Neuronal stem cell (in vitro differentiated cells): ENCODE data around the gene STK10.

ENCODE experiments used
- DNase-seq: peaks from one replicate; pipeline ENCODE4 v3.0.0-alpha.2; 2013; ENCODE audit warnings: low spot score
- H2AFZ ChIP-seq: one replicate; pipeline ENCODE4 v1.6.1; 2013; ENCODE audit warnings: mild to moderate bottlenecking, low read length, inconsistent platforms
- H2AK5ac ChIP-seq: 2 replicates; pipeline ENCODE4 v1.6.1; 2013; ENCODE audit warnings: low read depth, mild to moderate bottlenecking, inconsistent platforms, low read length, moderate library complexity, mixed read lengths
- H2BK120ac ChIP-seq: 2 replicates; pipeline ENCODE4 v1.6.1; 2013; ENCODE audit warnings: low read depth, mild to moderate bottlenecking, inconsistent platforms, low read length, moderate library complexity, mixed read lengths
- H2BK12ac ChIP-seq: one replicate; pipeline ENCODE4 v1.6.1; 2013; ENCODE audit warnings: low read length, inconsistent platforms
- H2BK15ac ChIP-seq: 2 replicates; pipeline ENCODE4 v1.6.1; 2013; ENCODE audit warnings: mild to moderate bottlenecking, low read length, inconsistent platforms, mixed read lengths
- H2BK5ac ChIP-seq: one replicate; pipeline ENCODE4 v1.6.1; 2013; ENCODE audit warnings: inconsistent platforms, mild to moderate bottlenecking, low read length, moderate library complexity
- H3K14ac ChIP-seq: one replicate; pipeline ENCODE4 v1.6.1; 2013; ENCODE audit warnings: low read length, inconsistent platforms
- H3K18ac ChIP-seq: 2 replicates; pipeline ENCODE4 v1.6.1; 2013; ENCODE audit warnings: low read length, inconsistent platforms
- H3K23ac ChIP-seq: 2 replicates; pipeline ENCODE4 v1.6.1; 2013; ENCODE audit warnings: low read depth, mild to moderate bottlenecking, mixed read lengths, low read length, inconsistent platforms; ENCODE audit not compliant: poor library complexity
- H3K27ac ChIP-seq: replicated peaks from 3 replicates; pipeline ENCODE4 v1.5.1; 2013; ENCODE audit warnings: low read length, inconsistent platforms
- H3K27me3 ChIP-seq, 3 experiments: 2 replicates each; pipeline ENCODE4 v1.6.1; 2013; ENCODE audit warnings: low read length in 3 of 3, mild to moderate bottlenecking in 2 of 3, inconsistent platforms in 1 of 3, low read depth in 1 of 3, mixed read lengths in 1 of 3, moderate library complexity in 1 of 3; ENCODE audit not compliant: control insufficient read depth in 3 of 3, insufficient read depth in 3 of 3
- H3K36me3 ChIP-seq, 2 donors: replicated peaks in 1 of 2; 2 replicates each; pipeline ENCODE4 v1.6.1; 2013; ENCODE audit warnings: low read length in 2 of 2; ENCODE audit not compliant: control insufficient read depth in 2 of 2, insufficient read depth in 2 of 2
- H3K4ac ChIP-seq: 2 replicates; pipeline ENCODE4 v1.6.1; 2013; ENCODE audit warnings: inconsistent platforms, mild to moderate bottlenecking, low read length, moderate library complexity
- H3K4me1 ChIP-seq, 2 donors: 1 replicate in 1 of 2; 2 replicates in 1 of 2; pipeline ENCODE4 v1.6.1; 2013; ENCODE audit warnings: low read length in 2 of 2, low read depth in 1 of 2; ENCODE audit not compliant: control insufficient read depth in 2 of 2, insufficient read depth in 1 of 2
- H3K4me2 ChIP-seq: one replicate; pipeline ENCODE4 v1.6.1; 2013; ENCODE audit warnings: mild to moderate bottlenecking, low read length, inconsistent platforms; ENCODE audit not compliant: insufficient read depth, poor library complexity, severe bottlenecking
- H3K4me3 ChIP-seq, 2 donors: 2 replicates each; pipeline ENCODE4 v1.5.1; 2013; ENCODE audit warnings: low read length in 2 of 2, mild to moderate bottlenecking in 2 of 2, inconsistent platforms in 1 of 2, moderate library complexity in 1 of 2
- H3K79me1 ChIP-seq: one replicate; pipeline ENCODE4 v1.6.1; 2013; ENCODE audit warnings: low read depth, mild to moderate bottlenecking, inconsistent platforms, low read length, moderate library complexity
- H3K9ac ChIP-seq: one replicate; pipeline ENCODE4 v1.6.1; 2013; ENCODE audit warnings: mild to moderate bottlenecking, low read depth, low read length, inconsistent platforms; ENCODE audit not compliant: poor library complexity
- H3K9me3 ChIP-seq, 2 donors: replicated peaks in 1 of 2; 2 replicates each; pipeline versions ENCODE3 to v1.6.1; 2013; ENCODE audit warnings: low read length in 2 of 2, mild to moderate bottlenecking in 2 of 2, inconsistent platforms in 1 of 2, low read depth in 1 of 2, mixed read lengths in 1 of 2, moderate library complexity in 1 of 2; ENCODE audit not compliant: control insufficient read depth in 2 of 2, insufficient read depth in 1 of 2
- H4K8ac ChIP-seq: one replicate; pipeline ENCODE4 v1.6.1; 2013; ENCODE audit warnings: low read depth, mild to moderate bottlenecking, inconsistent platforms, low read length, moderate library complexity
- H4K91ac ChIP-seq: one replicate; pipeline ENCODE4 v1.6.1; 2013; ENCODE audit warnings: low read length, low read depth, mild to moderate bottlenecking, inconsistent platforms; ENCODE audit not compliant: poor library complexity
- WGBS, 2 donors: extraction: QIAGEN DNeasy Blood & Tissue Kit; methylation state at CpG; one replicate each; pipeline ENCODE4 v1.1.7; 2013; ENCODE audit warnings: missing lambda C conversion rate in 2 of 2, mixed read lengths in 1 of 2; ENCODE audit not compliant: insufficient read length in 2 of 2, insufficient replicate concordance in 1 of 2; ENCODE audit errors: extremely low coverage in 2 of 2; 5-methylcytosine and 5-hydroxymethylcytosine counted together

Gene STK10

GRCh38 chr5:172058088-172058487, 129.9 kb downstream of the STK10 start:
- H3K79me1 ChIP-seq, result peaks cover 4% of the 10 kb centered on the region
- H2BK12ac ChIP-seq, result no peak overlapping the region
- H3K36me3 ChIP-seq, result peaks cover 2 to 11% of the 10 kb centered on the region in 2 donors
- H3K14ac ChIP-seq, result no peak overlapping the region
- no peak overlapping the region for H3K4me2 ChIP-seq
- H3K4me3 ChIP-seq, result no peak overlapping the region
- no peak overlapping the region for H2AFZ ChIP-seq
- no peak overlapping the region for H2BK15ac ChIP-seq
- no peaks in the 10 kb centered on the region for H3K27me3 ChIP-seq
- H3K9me3 ChIP-seq, result peaks cover 0 to 5% of the 10 kb centered on the region in 2 donors
- H3K18ac ChIP-seq, result no peak overlapping the region
- no peak overlapping the region for H3K23ac ChIP-seq
- no peak for DNase-seq
- H4K91ac ChIP-seq, result no peak overlapping the region
- no peak overlapping the region for H2BK120ac ChIP-seq
- no peak overlapping the region for H3K4ac ChIP-seq
- WGBS, 2 donors, result no CpG with 5 or more reads among the region's 6 CpGs
- H2BK5ac ChIP-seq, result no peak overlapping the region
- H3K9ac ChIP-seq, result no peak overlapping the region
- no peaks in the 10 kb centered on the region for H3K4me1 ChIP-seq
- H2AK5ac ChIP-seq, result no peak overlapping the region
- no peak overlapping the region for H3K27ac ChIP-seq
- H4K8ac ChIP-seq, result no peak overlapping the region

DNA sequence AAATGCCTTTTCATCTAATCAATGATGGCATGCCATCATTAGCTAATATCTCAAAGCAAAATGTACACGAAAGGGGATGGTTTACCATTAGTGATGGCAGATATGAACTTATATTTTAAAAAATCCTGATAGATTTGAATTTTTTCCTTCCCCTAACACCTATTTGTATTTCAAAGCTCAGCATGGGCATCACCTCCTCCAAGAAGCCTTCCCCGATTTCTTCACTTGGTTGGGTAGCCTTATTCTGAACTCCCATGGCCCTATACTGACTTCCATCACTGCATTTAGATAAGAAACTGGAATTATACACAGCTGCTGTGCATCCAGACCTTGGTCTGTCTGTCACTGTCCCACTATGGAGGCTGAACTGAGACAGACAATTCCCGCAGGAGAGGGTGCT, 132.0 kb downstream of the STK10 start:
- peaks cover 4 to 5% of the 10 kb centered on the region in 2 donors for H3K9me3 ChIP-seq
- H3K36me3 ChIP-seq, result peaks cover 2 to 15% of the 10 kb centered on the region in 2 donors
- H3K27ac ChIP-seq, result no peak overlapping the region
- peak overlapping the region; percentile 60 for H2BK15ac ChIP-seq
- H3K4me3 ChIP-seq, result no peak overlapping the region
- no peaks in the 10 kb centered on the region for H3K27me3 ChIP-seq
- H3K18ac ChIP-seq, result no peak overlapping the region
- H3K4me1 ChIP-seq, result peaks cover 0 to 3% of the 10 kb centered on the region in 2 donors
- H3K9ac ChIP-seq, result no peak overlapping the region
- no peak overlapping the region for H3K14ac ChIP-seq
- no CpG with 5 or more reads among the region's 3 CpGs for WGBS, 2 donors
- no peak overlapping the region for H3K4ac ChIP-seq
- peaks cover 4% of the 10 kb centered on the region for H3K79me1 ChIP-seq
- no peak for DNase-seq
- H2BK5ac ChIP-seq, result no peak overlapping the region
- H4K8ac ChIP-seq, result no peak overlapping the region
- H2AK5ac ChIP-seq, result no peak overlapping the region
- no peak overlapping the region for H2BK120ac ChIP-seq
- H3K4me2 ChIP-seq, result no peak overlapping the region
- no peak overlapping the region for H2BK12ac ChIP-seq
- no peak overlapping the region for H4K91ac ChIP-seq
- H2AFZ ChIP-seq, result no peak overlapping the region
- no peak overlapping the region for H3K23ac ChIP-seq

DNA sequence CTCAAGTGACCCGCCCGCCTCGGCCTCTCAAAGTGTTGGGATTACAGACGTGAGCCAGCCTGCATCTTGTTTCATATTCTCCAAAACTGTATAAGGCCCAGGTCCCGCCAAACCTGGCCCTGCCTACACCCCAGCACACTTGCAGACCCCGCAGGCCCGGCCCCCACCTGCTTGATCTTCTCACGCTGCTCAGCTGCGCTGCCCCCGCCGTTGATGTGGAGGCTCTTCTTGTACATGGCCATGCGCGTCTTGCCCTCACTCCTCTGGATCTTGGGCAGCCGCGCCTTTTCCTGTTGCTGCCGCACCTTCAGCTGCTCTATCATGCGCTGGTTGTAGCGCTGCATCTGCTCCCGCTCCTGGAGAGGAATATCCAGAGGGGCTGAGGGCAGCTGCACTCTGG, 132.6 kb downstream of the STK10 start:
- no peak overlapping the region for H2BK12ac ChIP-seq
- peaks cover 0 to 3% of the 10 kb centered on the region in 2 donors for H3K4me1 ChIP-seq
- H2AFZ ChIP-seq, result no peak overlapping the region
- peak overlapping the region; percentile 21 for H3K14ac ChIP-seq
- peak overlapping the region; percentile 80 for H3K18ac ChIP-seq
- no peak overlapping the region for H4K91ac ChIP-seq
- peak overlapping the region; percentile 17 for H4K8ac ChIP-seq
- H3K9ac ChIP-seq, result no peak overlapping the region
- no peak overlapping the region for H3K4ac ChIP-seq
- no CpG with 5 or more reads among the region's 19 CpGs for WGBS, 2 donors
- H3K27ac ChIP-seq, result no peak overlapping the region
- no peak overlapping the region for H2BK5ac ChIP-seq
- H3K27me3 ChIP-seq, result no peaks in the 10 kb centered on the region
- peaks cover 4 to 5% of the 10 kb centered on the region in 2 donors for H3K9me3 ChIP-seq
- H2AK5ac ChIP-seq, result no peak overlapping the region
- H3K79me1 ChIP-seq, result peaks cover 4% of the 10 kb centered on the region
- peaks cover 2 to 11% of the 10 kb centered on the region in 2 donors for H3K36me3 ChIP-seq
- no peak overlapping the region for H3K23ac ChIP-seq
- H2BK120ac ChIP-seq, result no peak overlapping the region
- H3K4me3 ChIP-seq, result no peak overlapping the region
- no peak for DNase-seq
- peak overlapping the region; percentile 89 for H2BK15ac ChIP-seq
- no peak overlapping the region for H3K4me2 ChIP-seq

DNA sequence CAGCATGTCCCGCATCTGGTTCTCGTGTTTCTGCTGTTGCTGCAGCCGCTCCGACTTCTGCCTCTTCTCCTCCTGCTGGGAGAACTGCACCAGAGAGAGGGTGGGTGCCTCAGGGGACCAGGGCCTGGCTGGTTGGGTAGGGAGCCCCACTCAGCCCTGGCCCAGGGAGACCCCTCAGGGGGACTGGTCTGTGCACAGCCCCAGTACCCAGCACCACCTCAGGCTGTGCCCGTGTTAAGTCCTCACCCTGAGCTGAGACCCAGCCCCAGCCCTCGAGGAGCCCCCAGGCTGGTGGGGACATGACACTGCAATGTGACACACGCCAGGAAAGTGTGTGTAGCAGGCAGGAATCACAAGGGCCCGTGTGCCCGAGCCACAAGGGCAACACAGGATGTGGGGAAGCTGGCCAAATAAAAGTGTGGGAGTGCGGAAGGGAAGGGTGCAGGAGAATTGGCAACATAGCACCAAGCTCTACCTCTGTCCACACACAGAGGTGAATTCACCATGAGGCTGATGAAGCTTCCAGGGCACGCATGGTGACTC, 133.3 kb downstream of the STK10 start:
- no peak overlapping the region for H2BK12ac ChIP-seq
- H3K9ac ChIP-seq, result no peak overlapping the region
- peak overlapping the region; percentile 18 for H3K4me2 ChIP-seq
- no peak overlapping the region for H2BK15ac ChIP-seq
- no peak overlapping the region for H4K91ac ChIP-seq
- no peak overlapping the region for H2AFZ ChIP-seq
- peaks cover 4% of the 10 kb centered on the region for H3K79me1 ChIP-seq
- no CpG with 5 or more reads among the region's 11 CpGs for WGBS, 2 donors
- H3K4me1 ChIP-seq, result peaks cover 0 to 3% of the 10 kb centered on the region in 2 donors
- H3K27me3 ChIP-seq, result no peaks in the 10 kb centered on the region
- H3K36me3 ChIP-seq, result peaks cover under 1 to 10% of the 10 kb centered on the region in 2 donors
- H3K27ac ChIP-seq, result no peak overlapping the region
- H2BK5ac ChIP-seq, result peak overlapping the region; percentile 82
- H2AK5ac ChIP-seq, result peak overlapping the region; percentile 43
- no peak overlapping the region for H4K8ac ChIP-seq
- H3K18ac ChIP-seq, result peak overlapping the region; percentile 76
- no peak for DNase-seq
- peak overlapping the region; percentile 71 for H3K14ac ChIP-seq
- H2BK120ac ChIP-seq, result no peak overlapping the region
- no peak overlapping the region for H3K4me3 ChIP-seq
- H3K4ac ChIP-seq, result no peak overlapping the region
- H3K23ac ChIP-seq, result peak overlapping the region; percentile 43
- peaks cover 4% of the 10 kb centered on the region in 2 donors for H3K9me3 ChIP-seq
